NCI-H187 treated with DMSO at 0.1 percent for 48 hours (cell line): ENCODE data around the gene AP5S1.
"Not testable (repeated sequence)": the region's sequence is repeated elsewhere in the genome, so short reads cannot be mapped to it uniquely, and the experiment has no call there.

ENCODE experiments used
- DNase-seq: peaks from one replicate; lab custom pipeline; 2025; lab: John Stamatoyannopoulos, UW

Gene AP5S1

GRCh38 chr20:3812975-3813847 lies 7.1 kb upstream of the AP5S1 start:
- no peak for DNase-seq

DNA sequence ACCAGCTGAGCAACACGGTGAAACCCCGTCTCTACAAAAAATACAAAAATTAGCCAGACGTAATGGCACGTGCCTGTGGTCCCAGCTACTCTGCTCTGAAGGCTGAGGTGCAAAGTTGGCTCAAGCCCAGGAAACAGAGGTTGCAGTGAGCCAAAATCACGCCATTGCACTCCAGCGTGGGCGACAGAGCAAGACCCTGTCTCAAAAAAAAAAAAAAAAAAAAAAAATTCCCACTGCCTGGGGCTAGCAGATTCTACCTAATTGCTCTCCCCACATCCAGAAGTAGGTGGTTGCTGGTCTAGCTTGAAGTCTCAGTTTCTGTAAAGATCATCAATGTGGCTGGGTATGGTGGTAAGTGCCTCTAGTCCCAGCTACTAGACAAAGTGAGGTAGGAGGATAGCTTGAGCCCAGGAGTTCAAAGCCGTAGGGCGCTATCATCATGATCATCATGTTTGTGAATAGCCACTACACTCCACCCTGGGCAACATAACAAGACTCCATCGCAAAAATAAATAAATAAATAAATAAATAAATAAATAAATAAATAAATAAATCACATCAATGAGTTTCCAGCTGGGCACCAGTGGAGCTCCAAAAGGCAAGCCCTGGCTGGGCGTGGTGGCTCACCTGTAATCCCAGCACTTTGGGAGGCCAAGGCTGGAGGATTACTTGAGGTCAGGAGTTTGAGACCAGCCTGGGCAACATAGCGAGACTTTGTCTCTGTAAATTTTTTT lies 6.3 kb upstream of the AP5S1 start:
- no peak for DNase-seq

DNA sequence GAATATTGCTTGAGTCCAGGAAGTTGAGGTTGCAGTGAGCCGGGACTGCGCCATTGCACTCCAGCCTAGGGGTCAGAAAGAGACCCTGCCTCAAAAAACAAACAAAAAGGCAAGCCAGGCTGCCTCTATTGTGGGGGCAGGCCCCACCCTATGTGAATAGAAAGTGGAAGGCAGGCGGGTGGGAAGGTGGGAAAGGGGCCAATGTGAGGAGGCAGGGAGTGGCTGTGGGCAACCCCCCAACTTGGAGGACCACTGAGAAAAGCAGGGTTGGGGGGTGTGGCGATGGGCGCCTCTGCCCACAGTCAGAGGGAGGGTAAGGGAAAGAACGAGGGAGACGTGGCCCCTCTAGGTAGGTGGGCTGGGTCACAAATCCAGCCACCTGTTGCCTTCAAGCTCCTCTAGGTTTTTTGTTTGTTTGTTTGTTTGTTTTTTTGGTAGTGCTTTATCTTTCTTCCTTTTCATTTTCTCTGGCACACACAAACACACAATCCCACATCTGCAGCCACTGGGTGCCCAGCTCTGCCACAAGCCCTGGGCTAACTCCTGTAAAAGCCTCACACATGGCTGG lies 5.3 kb upstream of the AP5S1 start:
- DNase-seq, result no peak

- DNase-seq, result no peak
Measured at GRCh38 chr20:3815703-3816315, 4.5 kb upstream of the AP5S1 start.

GRCh38 chr20:3818155-3819151 lies 1.9 kb upstream of the AP5S1 start:
- no peak for DNase-seq

DNA sequence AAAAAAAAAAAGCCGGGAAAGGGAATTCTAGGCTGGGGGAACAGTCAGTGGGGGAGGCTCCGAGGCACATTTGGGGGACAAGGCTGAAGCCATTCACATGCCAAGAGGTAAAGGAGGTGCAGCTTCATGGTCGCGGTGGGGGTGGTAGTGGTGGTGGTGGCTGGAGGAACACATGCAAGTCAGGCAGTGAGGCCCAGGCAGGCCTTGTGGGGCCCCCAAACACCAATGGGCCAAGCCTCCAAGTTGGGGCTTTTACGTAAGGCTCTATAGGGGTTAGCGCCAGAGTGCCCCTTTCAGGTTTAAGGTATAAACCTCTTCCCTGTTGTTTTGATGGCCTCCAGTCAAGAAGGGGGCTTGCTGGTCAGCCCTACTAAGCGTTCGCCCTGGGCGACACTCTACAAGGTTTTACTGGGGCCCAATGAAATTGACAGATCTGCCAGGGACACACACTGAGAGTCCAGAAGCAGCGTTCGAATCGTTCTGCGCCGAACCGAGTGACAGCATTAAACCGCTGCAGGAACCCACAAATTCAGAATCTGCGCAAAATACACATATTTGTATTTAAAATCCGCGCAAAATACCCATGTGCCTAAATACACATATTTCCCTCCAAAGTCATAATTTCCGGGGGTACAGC lies 818 bp upstream of the AP5S1 start:
- no peak for DNase-seq

DNA sequence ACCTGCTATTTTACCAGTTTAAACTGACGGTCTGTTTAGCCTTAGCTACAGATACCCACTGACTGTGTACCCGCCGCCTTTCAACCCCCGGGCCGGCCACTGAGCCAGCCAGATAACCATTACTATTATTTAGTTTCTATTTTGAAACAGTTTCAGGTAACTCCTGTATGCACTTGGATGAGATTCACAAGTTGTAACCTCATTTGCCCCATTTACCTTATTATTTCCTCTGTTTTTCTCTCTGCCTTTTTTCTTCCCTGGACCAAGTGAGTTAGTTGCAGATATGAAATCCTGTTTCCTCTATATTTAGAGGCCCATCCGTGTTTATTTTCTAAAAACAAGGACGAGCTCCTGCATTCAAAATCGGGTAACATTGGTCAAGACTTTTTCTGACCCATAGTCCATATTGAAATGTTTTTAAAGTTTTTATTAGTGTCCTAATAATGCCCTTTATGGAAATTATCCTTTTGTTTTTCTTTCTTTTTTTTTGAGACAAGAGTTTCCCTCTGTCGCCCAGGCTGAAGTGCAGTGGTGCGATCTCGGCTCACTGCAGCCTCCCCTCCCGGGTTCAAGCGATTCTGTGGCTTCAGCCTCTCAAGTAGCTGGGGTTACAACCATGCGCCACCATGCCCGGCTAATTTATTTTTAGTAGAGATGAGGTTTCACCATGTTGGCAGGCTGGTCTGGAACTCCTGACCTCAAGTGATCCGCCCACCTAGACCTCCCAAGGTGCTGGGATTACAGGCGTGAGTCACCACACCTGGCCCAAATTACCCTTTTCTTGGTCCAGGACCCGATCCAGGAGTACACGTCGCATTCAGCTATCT lies 767 bp downstream of the AP5S1 start:
- DNase-seq, result no peak

GRCh38 chr20:3821996-3822395 lies 1.6 kb downstream of the AP5S1 start:
- DNase-seq, result no peak

DNA sequence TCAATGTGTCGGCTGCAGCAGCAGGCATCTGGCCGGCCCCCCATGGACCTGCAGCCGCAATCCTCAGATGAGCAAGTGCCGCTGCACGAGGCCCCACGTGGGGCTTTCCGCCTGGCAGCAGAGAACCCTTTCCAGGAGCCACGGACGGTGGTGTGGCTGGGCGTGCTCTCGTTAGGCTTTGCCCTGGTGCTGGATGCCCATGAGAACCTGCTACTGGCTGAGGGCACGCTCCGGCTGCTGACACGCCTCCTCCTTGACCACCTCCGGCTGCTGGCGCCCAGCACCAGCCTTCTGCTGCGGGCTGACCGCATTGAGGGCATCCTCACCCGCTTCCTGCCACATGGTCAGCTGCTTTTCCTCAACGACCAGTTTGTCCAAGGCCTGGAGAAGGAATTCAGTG lies 3.5 kb downstream of the AP5S1 start:
- DNase-seq, result no peak

- DNase-seq, result no peak
Measured at GRCh38 chr20:3825526-3825925, 5.2 kb downstream of the AP5S1 start.

DNA sequence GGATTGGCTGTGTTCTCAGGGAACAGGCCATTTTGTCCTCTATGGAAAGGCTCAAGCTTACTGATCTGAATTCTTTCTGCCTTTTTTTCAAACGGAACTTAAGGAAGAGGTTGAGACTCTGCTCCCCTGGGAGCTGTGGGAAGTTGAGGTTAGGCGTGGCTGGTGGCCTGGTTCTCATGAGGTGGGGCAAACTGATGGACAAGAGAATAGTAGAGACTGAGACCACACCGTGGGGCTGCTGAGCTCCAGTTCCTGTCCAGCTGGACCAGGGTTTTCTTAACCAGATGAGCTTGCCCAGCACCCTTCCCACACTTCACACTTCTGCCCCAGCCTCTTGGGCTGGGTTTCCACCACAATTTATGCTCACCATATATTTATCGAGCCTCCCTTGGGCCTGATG lies 6.1 kb downstream of the AP5S1 start:
- no peak for DNase-seq

GRCh38 chr20:3828798-3829197 lies 8.5 kb downstream of the AP5S1 start:
- no peak for DNase-seq

GRCh38 chr20:3829891-3830290 lies 9.5 kb downstream of the AP5S1 start:
- DNase-seq, result not testable (repeated sequence)

DNA sequence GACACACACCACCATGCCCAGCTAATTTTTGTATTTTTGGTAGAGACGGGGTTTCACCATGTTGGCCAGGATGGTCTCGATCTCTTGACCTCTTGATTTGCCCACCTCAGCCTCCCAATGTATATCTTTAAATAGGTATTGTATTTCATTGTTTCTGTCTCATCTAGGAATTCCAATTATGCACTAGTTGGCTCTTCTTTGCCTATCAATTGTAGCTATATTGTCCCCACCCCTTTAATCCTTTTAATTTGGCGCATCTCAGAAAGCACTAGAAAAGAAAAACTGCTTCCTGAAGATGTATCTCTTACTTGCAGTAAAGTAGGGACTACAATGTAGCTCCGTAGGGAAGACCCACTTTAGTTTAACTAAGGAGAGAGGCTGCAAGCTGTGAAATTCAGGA lies 15.8 kb downstream of the AP5S1 start:
- DNase-seq, result no peak

- no peak for DNase-seq
Measured at GRCh38 chr20:3839328-3839727, 19.0 kb downstream of the AP5S1 start.

DNA sequence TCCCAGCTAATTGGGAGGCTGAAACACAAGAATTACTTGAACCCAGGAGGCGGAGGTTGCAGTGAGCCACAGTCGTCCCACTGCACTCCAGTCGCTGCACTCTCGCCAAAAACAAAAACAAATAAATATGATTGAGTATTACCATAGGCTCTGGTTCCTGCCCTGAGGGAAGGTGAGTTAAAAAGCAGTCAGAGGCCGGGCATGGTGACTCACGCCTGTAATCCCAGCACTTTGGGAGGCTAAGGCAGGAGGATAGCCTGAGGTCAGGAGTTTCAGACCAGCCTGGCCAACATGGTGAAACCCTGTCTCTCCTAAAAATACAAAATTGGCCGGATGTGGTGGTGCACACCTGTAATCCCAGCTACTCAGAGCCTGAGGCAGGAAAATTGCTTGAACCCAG lies 19.9 kb downstream of the AP5S1 start:
- not testable (repeated sequence) for DNase-seq

GRCh38 chr20:3842348-3842930 lies 22.1 kb downstream of the AP5S1 start:
- no peak for DNase-seq

DNA sequence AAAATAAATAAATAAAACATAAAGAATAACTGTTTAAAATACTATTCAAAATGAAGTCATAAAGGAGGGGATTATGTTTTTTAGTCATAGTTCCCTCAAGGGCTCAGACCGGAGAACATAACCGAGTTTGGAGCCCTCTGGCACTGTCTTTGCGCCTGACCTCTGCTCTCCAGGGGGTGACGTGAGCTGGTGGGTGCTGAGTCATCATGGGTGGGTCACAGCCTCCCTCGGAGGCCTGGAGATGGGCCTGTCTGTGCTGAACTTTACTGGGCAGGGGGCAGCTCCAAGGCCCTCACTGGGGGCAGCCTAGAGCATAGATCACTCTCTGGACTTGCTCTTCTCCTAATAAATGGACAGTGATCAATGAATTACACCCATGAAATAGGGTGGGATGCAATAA lies 23.1 kb downstream of the AP5S1 start:
- DNase-seq, result no peak

DNA sequence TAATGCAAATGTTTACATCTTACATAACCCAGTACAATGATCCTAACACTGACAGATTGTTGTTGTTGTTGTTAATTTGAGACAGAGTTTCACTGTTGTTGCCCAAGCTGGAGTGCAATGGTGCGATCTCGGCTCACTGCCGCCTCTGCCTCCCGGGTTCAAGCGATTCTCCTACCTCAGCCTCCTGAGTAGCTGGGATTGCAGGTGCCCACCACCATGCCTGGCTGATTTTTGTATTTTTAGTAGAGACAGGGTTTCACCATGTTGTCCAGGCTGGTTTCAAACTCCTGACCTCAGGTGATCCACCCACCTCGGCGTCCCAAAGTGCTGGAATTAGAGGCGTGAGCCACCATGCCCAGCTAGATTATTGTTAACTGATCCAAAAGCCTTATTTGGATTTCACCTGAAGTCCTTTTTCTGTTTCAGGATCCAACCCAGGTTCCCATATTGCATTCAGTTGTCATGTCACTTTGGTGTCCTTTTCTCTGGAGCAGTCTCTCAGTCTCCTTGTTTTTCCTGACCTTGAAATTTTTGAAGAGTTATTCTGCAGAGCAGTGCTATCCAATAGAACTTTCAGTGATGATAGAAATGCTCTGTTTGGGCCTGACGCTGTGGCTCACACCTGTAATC lies 23.8 kb downstream of the AP5S1 start:
- not testable (repeated sequence) for DNase-seq
